Omental fat pad (tissue), 4 donors: ENCODE results near the gene LETM1. TPM values are rescaled to one million over a fixed set of nuclear protein-coding genes. Genes with fewer than 3 reads are reported as not detected.
A peak's percentile ranks its signal among the peaks of the same experiment; 100 is the strongest.

Source experiments
- ATAC-seq: fragments of 150-250 bp; one replicate; pipeline ENCODE4 v1.9.1; 2016; ENCODE audit warnings: mild to moderate bottlenecking, moderate library complexity; ENCODE audit not compliant: low FRiP score
- DNase-seq: peaks from one replicate; pipeline ENCODE4 v3.0.0-alpha.2; 2019; ENCODE audit warnings: low spot score
- CTCF ChIP-seq, 3 donors: fragments of 450-650 bp; IDR thresholded peaks; one replicate each; pipeline ENCODE4 v1.5.1; 2016 to 2017; ENCODE audit warnings: antibody characterized with exemption in 3 of 3, mild to moderate bottlenecking in 3 of 3, moderate library complexity in 2 of 3
- total RNA-seq, 4 donors: library from RNA; depleted of rRNA; stranded (reverse); fragments of >200 nt; gene quantifications; one replicate each; pipeline ENCODE4 v1.1.0, GENCODE V29; 2016

LETM1 gene
- total RNA-seq, result 100 to 1,000 TPM in 1 of 4 donors, 10 to 100 TPM in 3; 42.2 to 104 (median 52.8) TPM

GRCh38 chr4:1856071-1856942 is at the start of gene LETM1:
Gene LETM1, minus strand, starts transcription at chr4:1856156. Its CDS starts 206 bp downstream, at chr4:1855950.
- no peak for TF ChIP-seq CTCF (IDR thresholded peaks at IDR 0.05)

DNA sequence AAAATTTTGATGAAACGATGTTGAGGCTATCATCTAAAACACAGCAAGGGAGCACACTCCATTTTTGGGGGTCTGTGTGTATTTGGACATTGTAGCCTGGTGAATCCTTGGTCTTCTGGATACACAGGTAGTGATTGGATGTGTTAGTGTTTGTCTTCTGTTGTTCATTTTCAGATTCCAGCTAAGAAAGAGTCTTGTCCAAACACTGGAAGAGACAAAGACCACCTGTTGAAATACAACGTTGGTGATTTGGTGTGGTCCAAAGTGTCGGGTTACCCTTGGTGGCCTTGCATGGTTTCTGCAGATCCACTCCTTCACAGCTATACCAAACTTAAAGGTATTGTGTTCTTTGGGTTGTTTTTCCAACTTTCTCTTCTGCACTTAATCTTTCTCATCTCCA is 48.1 kb upstream of the LETM1 start:
- no peak for TF ChIP-seq CTCF (IDR thresholded peaks at IDR 0.05)
- DNase-seq (no peak), ATAC-seq (no peak)

More at GRCh38 chr4:1856071-1856942, at the start of gene LETM1:
- peak; percentile 44 for DNase-seq
- peak; percentile 99 for ATAC-seq

DNA sequence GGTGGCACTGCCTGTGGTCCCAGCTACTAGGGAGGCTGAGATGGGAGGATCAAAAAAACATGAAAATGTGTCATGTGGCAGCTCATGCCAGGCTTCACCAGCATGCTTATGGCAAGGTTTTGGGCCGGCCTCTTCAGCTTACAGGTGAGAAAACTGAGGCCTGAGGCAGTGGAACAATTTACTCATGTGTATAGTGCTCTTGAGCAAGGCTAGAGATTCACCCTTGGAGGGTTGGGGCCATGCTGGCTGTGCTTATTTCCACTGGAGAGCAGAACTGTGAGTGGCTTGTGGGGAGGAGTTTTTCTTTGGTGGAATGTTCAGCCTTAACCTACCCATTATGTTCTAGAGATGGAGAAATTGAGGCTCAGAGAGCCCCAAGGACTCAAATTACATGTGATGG is 47.1 kb upstream of the LETM1 start:
- ATAC-seq (no peak), DNase-seq (no peak)
- no peak for TF ChIP-seq CTCF (IDR thresholded peaks at IDR 0.05)

DNA sequence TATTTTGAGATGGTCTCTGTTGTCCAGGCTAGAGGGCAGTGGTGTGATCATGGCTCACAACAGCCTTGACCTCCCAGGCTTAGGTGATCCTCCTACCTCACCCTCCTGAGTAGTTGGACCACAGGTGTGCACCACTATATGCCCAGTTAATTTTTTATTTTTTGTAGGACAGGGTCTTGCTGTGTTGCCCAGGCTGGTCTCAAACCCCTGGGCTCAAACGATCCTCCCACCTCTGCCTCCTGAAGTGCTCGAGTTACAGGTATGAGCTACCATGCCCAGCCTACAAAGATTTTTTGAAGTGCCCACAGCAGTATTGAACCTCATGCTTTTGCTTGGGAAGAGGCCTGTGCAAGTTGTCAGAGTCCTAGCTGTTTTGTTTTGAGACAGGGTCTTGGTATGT is 46.3 kb upstream of the LETM1 start:
- DNase-seq (no peak), ATAC-seq (no peak)
- TF ChIP-seq CTCF (IDR thresholded peaks at IDR 0.05), result no peak

DNA sequence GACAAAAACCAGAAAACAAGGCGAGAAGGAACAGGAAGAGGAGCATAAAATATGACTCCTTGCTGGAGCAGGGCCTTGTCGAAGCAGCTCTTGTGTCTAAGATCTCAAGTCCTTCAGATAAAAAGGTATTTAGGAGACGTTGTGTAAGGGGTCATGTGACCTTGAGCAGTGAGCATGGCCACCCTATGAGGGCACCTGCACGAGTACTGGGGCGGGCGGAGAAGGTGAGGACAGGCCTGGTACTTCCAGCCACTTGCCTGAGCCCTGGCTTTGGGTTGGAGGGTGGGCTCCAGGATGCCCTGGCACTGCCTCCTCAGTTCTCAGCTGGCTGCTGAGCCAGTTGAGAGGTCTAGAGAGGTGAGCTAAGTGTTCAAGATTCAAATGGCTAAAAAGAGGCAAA is 45.2 kb upstream of the LETM1 start:
- ATAC-seq (no peak), DNase-seq (no peak)
- no peak for TF ChIP-seq CTCF (IDR thresholded peaks at IDR 0.05)

DNA sequence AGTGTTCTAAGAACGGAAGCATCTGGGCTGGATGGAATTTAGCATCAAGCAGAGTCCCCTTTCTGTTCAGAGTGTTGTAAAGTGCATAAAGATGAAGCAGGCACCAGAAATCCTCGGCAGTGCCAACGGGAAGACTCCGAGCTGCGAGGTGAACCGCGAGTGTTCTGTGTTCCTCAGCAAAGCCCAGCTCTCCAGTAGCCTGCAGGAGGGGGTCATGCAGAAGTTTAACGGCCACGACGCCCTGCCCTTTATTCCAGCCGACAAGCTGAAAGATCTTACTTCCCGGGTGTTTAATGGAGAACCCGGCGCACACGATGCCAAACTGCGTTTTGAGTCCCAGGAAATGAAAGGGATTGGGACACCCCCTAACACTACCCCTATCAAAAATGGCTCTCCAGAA is 44.7 kb upstream of the LETM1 start:
- DNase-seq, result no peak
- ATAC-seq, result no peak
- no peak for TF ChIP-seq CTCF (IDR thresholded peaks at IDR 0.05)

- ATAC-seq (no peak), DNase-seq (no peak)
- TF ChIP-seq CTCF (IDR thresholded peaks at IDR 0.05), result no peak
Measured at GRCh38 chr4:1900087-1900433, 44.1 kb upstream of the LETM1 start.
